HEK293 (cell line): ENCODE results near the gene ABCC3.

Experiments
- CTCF ChIA-PET: fragments of 350-600 bp; formaldehyde crosslinking; extraction: SDS; loops from one replicate; lab custom pipeline; 2021; ENCODE audit warnings: antibody characterized with exemption; lab: Yijun Ruan, JAX
- POLR2A ChIA-PET: fragments of 300-600 bp; formaldehyde crosslinking; extraction: SDS; loops from one replicate; lab custom pipeline; 2020; ENCODE audit warnings: antibody characterized with exemption, inconsistent platforms; lab: Yijun Ruan, JAX
- H3K27ac ChIP-seq: fragments of 200-500 bp; sonication (Bioruptor generic); 2 replicates; pipeline ENCODE4 v1.5.1; 2014; ENCODE audit warnings: low read depth, low read length, control low read depth, inconsistent platforms; ENCODE audit errors: extremely low read depth
- H3K36me3 ChIP-seq, 2 experiments: fragments of 200-500 bp in 1 of 2; sonication (Bioruptor generic) in 1 of 2; 1 replicate in 1 of 2; 2 replicates in 1 of 2; pipeline ENCODE4 v1.5.1; 2014 to 2017; ENCODE audit warnings: inconsistent platforms in 2 of 2, low read length in 2 of 2; ENCODE audit not compliant: control insufficient read depth in 2 of 2, insufficient read depth in 1 of 2
- H3K4me1 ChIP-seq: fragments of 200-500 bp; sonication (Bioruptor generic); 2 replicates; pipeline ENCODE4 v1.5.1; 2014; ENCODE audit warnings: mild to moderate bottlenecking, low read length, inconsistent platforms; ENCODE audit not compliant: control insufficient read depth, insufficient read depth
- H3K4me3 ChIP-seq: 2 replicates; pipeline ENCODE4 v1.5.1; 2011; ENCODE audit warnings: low read depth, mild to moderate bottlenecking, control low read depth, low read length, moderate library complexity
- H3K9me3 ChIP-seq: fragments of 200-500 bp; sonication (Bioruptor generic); 2 replicates; pipeline ENCODE4 v1.5.1; 2014; ENCODE audit warnings: low read depth, low read length, inconsistent platforms; ENCODE audit not compliant: control insufficient read depth, insufficient read depth
- EGR2 ChIP-seq: fragments of 450-650 bp; formaldehyde crosslinking; IDR thresholded peaks from 2 replicates; pipeline ENCODE4 v1.5.1; 2016; ENCODE audit warnings: low read depth, missing biosample characterization, missing genetic modification characterization
- GFI1B ChIP-seq: fragments of 450-650 bp; formaldehyde crosslinking; IDR thresholded peaks from 2 replicates; pipeline ENCODE4 v1.5.1; 2016; ENCODE audit warnings: missing biosample characterization, missing genetic modification characterization
- IKZF3 ChIP-seq: fragments of 450-650 bp; IDR thresholded peaks from 2 replicates; pipeline ENCODE4 v1.5.0; 2018; ENCODE audit warnings: missing biosample characterization, mild to moderate bottlenecking, missing genetic modification characterization, moderate library complexity
- KLF1 ChIP-seq: fragments of 450-650 bp; formaldehyde crosslinking; IDR thresholded peaks from 2 replicates; pipeline ENCODE4 v1.5.1; 2016; ENCODE audit warnings: missing biosample characterization, missing genetic modification characterization
- KLF16 ChIP-seq: fragments of 450-650 bp; formaldehyde crosslinking; IDR thresholded peaks from 2 replicates; pipeline ENCODE4 v1.5.1; 2017; ENCODE audit warnings: missing biosample characterization, missing genetic modification characterization
- KLF8 ChIP-seq: fragments of 450-650 bp; formaldehyde crosslinking; IDR thresholded peaks from 2 replicates; pipeline ENCODE4 v1.5.1; 2016; ENCODE audit warnings: missing biosample characterization, missing genetic modification characterization
- RBAK ChIP-seq: fragments of 450-650 bp; formaldehyde crosslinking; IDR thresholded peaks from 2 replicates; pipeline ENCODE4 v1.5.1; 2016; ENCODE audit warnings: missing biosample characterization, missing genetic modification characterization
- ZBTB1 ChIP-seq: fragments of 450-650 bp; formaldehyde crosslinking; IDR thresholded peaks from 2 replicates; pipeline ENCODE4 v1.5.1; 2016; ENCODE audit warnings: missing biosample characterization, missing genetic modification characterization
- ZBTB17 ChIP-seq: fragments of 450-650 bp; formaldehyde crosslinking; IDR thresholded peaks from 2 replicates; pipeline ENCODE4 v1.5.1; 2016; ENCODE audit warnings: missing biosample characterization, missing genetic modification characterization
- ZBTB21 ChIP-seq: fragments of 450-650 bp; formaldehyde crosslinking; IDR thresholded peaks from 2 replicates; pipeline ENCODE4 v1.5.1; 2017; ENCODE audit warnings: missing biosample characterization, missing genetic modification characterization
- ZBTB44 ChIP-seq: fragments of 450-650 bp; IDR thresholded peaks from 2 replicates; pipeline ENCODE4 v1.5.1; 2018; ENCODE audit warnings: missing biosample characterization, mild to moderate bottlenecking, missing genetic modification characterization
- ZFHX2 ChIP-seq: fragments of 450-650 bp; formaldehyde crosslinking; conservative IDR thresholded peaks from 2 replicates; pipeline ENCODE4 v1.5.1; 2016; ENCODE audit warnings: missing biosample characterization, missing genetic modification characterization
- ZIC2 ChIP-seq: fragments of 450-650 bp; formaldehyde crosslinking; IDR thresholded peaks from 2 replicates; pipeline ENCODE4 v1.5.1; 2016; ENCODE audit warnings: missing biosample characterization, missing genetic modification characterization
- ZNF23 ChIP-seq: fragments of 450-650 bp; formaldehyde crosslinking; IDR thresholded peaks from 2 replicates; pipeline ENCODE4 v1.5.1; 2016; ENCODE audit warnings: missing biosample characterization, missing genetic modification characterization, borderline replicate concordance
- ZNF266 ChIP-seq: fragments of 450-650 bp; formaldehyde crosslinking; IDR thresholded peaks from 2 replicates; pipeline ENCODE4 v1.5.1; 2016; ENCODE audit warnings: missing biosample characterization, missing genetic modification characterization, low read depth
- ZNF280D ChIP-seq: fragments of 450-650 bp; formaldehyde crosslinking; IDR thresholded peaks from 2 replicates; pipeline ENCODE4 v1.5.1; 2016; ENCODE audit warnings: missing biosample characterization, missing genetic modification characterization
- ZNF350 ChIP-seq: fragments of 450-650 bp; formaldehyde crosslinking; IDR thresholded peaks from 2 replicates; pipeline ENCODE4 v1.5.0; 2017; ENCODE audit warnings: missing biosample characterization, mild to moderate bottlenecking, missing genetic modification characterization
- ZNF549 ChIP-seq: fragments of 450-650 bp; IDR thresholded peaks from 2 replicates; pipeline ENCODE4 v1.5.1; 2018; ENCODE audit warnings: missing biosample characterization, missing genetic modification characterization, mild to moderate bottlenecking, inconsistent platforms, moderate library complexity
- ZNF560 ChIP-seq: fragments of 450-650 bp; formaldehyde crosslinking; IDR thresholded peaks from 2 replicates; pipeline ENCODE4 v1.5.1; 2017; ENCODE audit warnings: missing biosample characterization, missing genetic modification characterization, borderline replicate concordance
- ZNF600 ChIP-seq: fragments of 450-650 bp; formaldehyde crosslinking; IDR thresholded peaks from 2 replicates; pipeline ENCODE4 v1.5.1; 2016; ENCODE audit warnings: missing biosample characterization, missing genetic modification characterization
- ZNF629 ChIP-seq: fragments of 450-650 bp; formaldehyde crosslinking; IDR thresholded peaks from 2 replicates; pipeline ENCODE4 v1.5.1; 2017; ENCODE audit warnings: missing biosample characterization, missing genetic modification characterization
- ZNF664 ChIP-seq: fragments of 450-650 bp; formaldehyde crosslinking; IDR thresholded peaks from 2 replicates; pipeline ENCODE4 v1.5.1; 2016; ENCODE audit warnings: missing biosample characterization, missing genetic modification characterization
- ZSCAN4 ChIP-seq: fragments of 450-650 bp; formaldehyde crosslinking; IDR thresholded peaks from 2 replicates; pipeline ENCODE4 v1.5.1; 2017; ENCODE audit warnings: missing biosample characterization, missing genetic modification characterization

Gene ABCC3

GRCh38 chr17:50619489-50619888 is 15.2 kb upstream of the ABCC3 start:
- ChIA-PET CTCF (interaction anchor here (0.6 to 2.9 kb wide), 9 partner anchors 9 to 78 kb away, joined by 3 to 14 read pairs (median 4); no protein-coding TSS in a partner anchor), POLR2A (no interaction called here)
- Histone ChIP-seq H3K27ac (no peak overlapping the region), H3K4me1 (no peaks in the 10 kb centered on the region), H3K4me3 (no peak overlapping the region), H3K36me3 (no peaks in the 10 kb centered on the region), H3K9me3 (no peaks in the 10 kb centered on the region)
- TF ChIP-seq ZSCAN4, result peak; percentile 7
- TF ChIP-seq ZNF549 (tag by site-specific recombination), result no peak
- peak; percentile 98 for TF ChIP-seq ZIC2 (tag by site-specific recombination)

GRCh38 chr17:50620237-50620636 is 14.4 kb upstream of the ABCC3 start:
- POLR2A ChIA-PET, result no interaction called here

GRCh38 chr17:50620858-50621257 is 13.8 kb upstream of the ABCC3 start:
- TF ChIP-seq EGR2 (tag by site-specific recombination) (0 out of 2 replicates have a peak, but pooled peaks have one; percentile 19), ZFHX2 (0 out of 2 replicates have a peak, but pooled peaks have one; percentile 19), RBAK (tag by site-specific recombination) (no peak)
- Histone ChIP-seq H3K36me3 (no peaks in the 10 kb centered on the region), H3K9me3 (no peaks in the 10 kb centered on the region), H3K4me1 (no peaks in the 10 kb centered on the region), H3K27ac (no peak overlapping the region), H3K4me3 (no peak overlapping the region)
- ChIA-PET CTCF (interaction anchor here (0.6 to 2.9 kb wide), 4 partner anchors 8 to 41 kb away, joined by 3 to 14 read pairs (median 3); no protein-coding TSS in a partner anchor), POLR2A (no interaction called here)

More at GRCh38 chr17:50620237-50620636, 14.4 kb upstream of the ABCC3 start:
- CTCF ChIA-PET, result interaction anchor here (0.6 to 2.9 kb wide), 6 partner anchors 8 to 99 kb away, joined by 3 to 14 read pairs (median 3); no protein-coding TSS in a partner anchor
- TF ChIP-seq ZBTB1, result no peak
- TF ChIP-seq KLF1, result no peak
- TF ChIP-seq ZNF266 (tag by site-specific recombination), result no peak
- no peaks in the 10 kb centered on the region for H3K36me3 ChIP-seq
- H3K4me3 ChIP-seq, result no peak overlapping the region
- H3K9me3 ChIP-seq, result no peaks in the 10 kb centered on the region
- no peak overlapping the region for H3K27ac ChIP-seq
- no peaks in the 10 kb centered on the region for H3K4me1 ChIP-seq

GRCh38 chr17:50621574-50622031 is 13.1 kb upstream of the ABCC3 start:
- ChIA-PET CTCF (interaction anchor here (0.6 to 0.8 kb wide), 2 partner anchors 9 to 40 kb away, joined by 3 read pairs; no protein-coding TSS in a partner anchor), POLR2A (no interaction called here)
- no peaks in the 10 kb centered on the region for H3K9me3 ChIP-seq
- no peak overlapping the region for H3K4me3 ChIP-seq
- H3K27ac ChIP-seq, result no peak overlapping the region
- no peaks in the 10 kb centered on the region for H3K4me1 ChIP-seq
- TF ChIP-seq ZNF280D (no peak), ZBTB21 (tag by site-specific recombination) (peak; percentile 76), IKZF3 (tag by site-specific recombination) (no peak), ZIC2 (tag by site-specific recombination) (peak; percentile 90), ZBTB44 (tag by site-specific recombination) (no peak), ZNF600 (tag by site-specific recombination) (peak; percentile 66; the same call in 1 of the 2 replicates), ZNF350 (no peak), ZNF23 (tag by site-specific recombination) (no peak), ZBTB17 (peak; percentile 31; the same call in 1 of the 2 replicates), KLF8 (tag by site-specific recombination) (no peak), ZNF664 (tag by site-specific recombination) (peak; percentile 40; the same call in 1 of the 2 replicates), ZNF629 (tag by site-specific recombination) (peak; percentile 57), GFI1B (no peak), ZNF560 (tag by site-specific recombination) (no peak), KLF16 (tag by site-specific recombination) (no peak)
- H3K36me3 ChIP-seq, result no peaks in the 10 kb centered on the region
